Measurements from ENCODE around the gene SCMH1. TPM values are rescaled to one million over a fixed set of nuclear protein-coding genes. Genes with fewer than 3 reads are reported as not detected.

Gene SCMH1
- polyA plus RNA-seq, 1 donor from 2014 or later: 23.0 TPM

DNA sequence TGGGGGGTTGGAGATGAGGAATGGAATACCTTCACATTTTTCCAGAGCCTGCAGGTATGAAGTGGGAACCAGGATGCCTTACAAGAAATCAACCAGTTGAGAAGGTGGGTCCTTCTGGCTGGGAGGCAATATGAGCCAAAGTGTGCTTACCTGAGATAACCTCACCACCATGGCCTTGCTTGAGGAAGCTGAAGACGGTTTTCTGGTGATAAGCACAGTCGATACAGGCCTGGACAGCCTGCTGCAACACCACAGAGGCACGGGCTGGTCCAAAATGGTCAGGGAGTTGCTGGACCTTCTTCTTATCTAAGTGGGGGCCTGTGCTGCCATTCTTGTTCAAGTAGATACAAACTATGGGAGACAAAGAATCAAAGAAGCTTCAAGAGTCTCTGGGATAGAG is 193.6 kb downstream of the SCMH1 start:
- Histone ChIP-seq H3K27ac (ENCODE audit: low read length) (no peak overlapping the region), H3K4me2 (ENCODE audit: low read length) (no peak overlapping the region), H4K20me1 (ENCODE audit: insufficient read depth) (no peaks in the 10 kb centered on the region), H2AFZ (ENCODE audit: low read depth, low read length) (no peak overlapping the region), H3K27me3 (ENCODE audit: insufficient read depth, low read depth, low read length) (no peaks in the 10 kb centered on the region), H3K79me2 (replicated peaks; ENCODE audit: insufficient read depth, low read length) (no peaks in the 10 kb centered on the region), H3F3A (ENCODE audit: insufficient read depth, low read length, poor library complexity, severe bottlenecking) (no peaks in the 10 kb centered on the region), H3K9me2 (ENCODE audit: insufficient read depth, low read length) (no peaks in the 10 kb centered on the region), H3K4me3 (ENCODE audit: low read length) (no peak overlapping the region), H3K9ac (ENCODE audit: low read length) (no peak overlapping the region), H3K9me3 (ENCODE audit: low read length) (no peaks in the 10 kb centered on the region), H3K36me3 (ENCODE audit: insufficient read depth, low read length) (no peaks in the 10 kb centered on the region)
- TF ChIP-seq POLR2AphosphoS5 (IDR thresholded peaks at IDR 0.05): no peak

DNA sequence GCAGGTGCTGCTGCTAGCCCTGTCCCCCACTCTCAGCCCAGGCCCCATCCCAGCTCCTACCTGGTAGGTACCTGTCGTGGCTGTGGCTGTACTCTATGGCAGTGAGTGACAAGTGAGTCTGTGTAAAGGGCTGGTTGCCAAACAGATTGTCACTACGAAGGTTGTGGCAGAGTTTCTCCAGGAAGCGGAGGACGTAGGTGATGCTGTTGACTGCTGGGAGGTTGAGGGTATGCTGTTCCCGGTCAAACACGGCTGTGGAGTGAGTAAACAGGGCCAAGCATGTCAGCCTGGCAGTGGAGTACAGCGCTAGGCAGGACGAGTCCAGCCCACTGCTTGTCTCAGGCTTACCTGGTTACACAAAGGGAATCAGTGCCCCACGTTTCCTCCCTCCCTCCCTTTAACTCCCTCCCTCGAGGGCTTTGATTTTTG is 195.7 kb downstream of the SCMH1 start:
- no peak for TF ChIP-seq RAD21 (conservative IDR thresholded peaks at IDR 0.05)
- no peak for TF ChIP-seq SMC3 (conservative IDR thresholded peaks at IDR 0.05; ENCODE audit: poor library complexity)
- Histone ChIP-seq H3F3A (ENCODE audit: insufficient read depth, low read length, poor library complexity, severe bottlenecking) (no peaks in the 10 kb centered on the region), H3K79me2 (replicated peaks; ENCODE audit: insufficient read depth, low read length) (no peaks in the 10 kb centered on the region), H3K4me3 (ENCODE audit: low read length) (no peak overlapping the region), H3K9me3 (ENCODE audit: low read length) (no peaks in the 10 kb centered on the region), H3K9ac (ENCODE audit: low read length) (no peak overlapping the region), H2AFZ (ENCODE audit: low read depth, low read length) (no peak overlapping the region), H3K27me3 (ENCODE audit: insufficient read depth, low read depth, low read length) (no peaks in the 10 kb centered on the region), H3K27ac (ENCODE audit: low read length) (no peak overlapping the region), H3K9me2 (ENCODE audit: insufficient read depth, low read length) (no peaks in the 10 kb centered on the region), H3K36me3 (ENCODE audit: insufficient read depth, low read length) (no peaks in the 10 kb centered on the region), H3K4me2 (ENCODE audit: low read length) (no peak overlapping the region), H4K20me1 (ENCODE audit: insufficient read depth) (no peaks in the 10 kb centered on the region)

- no peak overlapping the region for H3K9ac ChIP-seq (ENCODE audit: low read length)
- TF ChIP-seq REST (IDR thresholded peaks at IDR 0.05; ENCODE audit: borderline replicate concordance) (no peak), EZH2 (IDR thresholded peaks at IDR 0.05; ENCODE audit: borderline replicate concordance, insufficient read depth, low read length, poor library complexity, severe bottlenecking) (no peak), RAD21 (conservative IDR thresholded peaks at IDR 0.05) (no peak), CTCF (IDR thresholded peaks at IDR 0.05; ENCODE audit: poor library complexity, severe bottlenecking) (no peak), MXI1 (conservative IDR thresholded peaks at IDR 0.05; ENCODE audit: poor library complexity, severe bottlenecking) (no peak), EP300 (conservative IDR thresholded peaks at IDR 0.05; ENCODE audit: poor library complexity, severe bottlenecking) (no peak), SMC3 (conservative IDR thresholded peaks at IDR 0.05; ENCODE audit: poor library complexity) (no peak), TAF1 (IDR thresholded peaks at IDR 0.05; ENCODE audit: low read depth) (no peak), POLR2AphosphoS5 (IDR thresholded peaks at IDR 0.05) (no peak)
These were observed 196.4 kb downstream of the SCMH1 start for GRCh38 chr1:41045740-41046139.

More at GRCh38 chr1:41045740-41046139, 196.4 kb downstream of the SCMH1 start:
- no peaks in the 10 kb centered on the region for H3K9me2 ChIP-seq (ENCODE audit: insufficient read depth, low read length)
- H4K20me1 ChIP-seq (ENCODE audit: insufficient read depth): no peaks in the 10 kb centered on the region
- no peaks in the 10 kb centered on the region for H3K36me3 ChIP-seq (ENCODE audit: insufficient read depth, low read length)
- no peak overlapping the region for H3K4me2 ChIP-seq (ENCODE audit: low read length)
- no peaks in the 10 kb centered on the region for H3F3A ChIP-seq (ENCODE audit: insufficient read depth, low read length, poor library complexity, severe bottlenecking)
- H3K79me2 ChIP-seq (replicated peaks; ENCODE audit: insufficient read depth, low read length): no peaks in the 10 kb centered on the region
- no peak overlapping the region for H3K4me3 ChIP-seq (ENCODE audit: low read length)
- H2AFZ ChIP-seq (ENCODE audit: low read depth, low read length): no peak overlapping the region
- no peak overlapping the region for H3K27ac ChIP-seq (ENCODE audit: low read length)
- H3K9me3 ChIP-seq (ENCODE audit: low read length): no peaks in the 10 kb centered on the region
- H3K27me3 ChIP-seq (ENCODE audit: insufficient read depth, low read depth, low read length): no peaks in the 10 kb centered on the region

All from neural cell (in vitro differentiated cells).